Esophagus muscularis mucosa (tissue), 4 donors: ENCODE data around the gene SIRT2.

Experiments
- CTCF ChIP-seq, 3 experiments: fragments of 200-600 bp in 2 of 3; fragments of 450-650 bp in 1 of 3; sonication (generic) in 2 of 3; IDR thresholded peaks; one replicate each; pipeline ENCODE4 v1.5.1; 2017 to 2019; ENCODE audit warnings: antibody characterized with exemption in 3 of 3, mild to moderate bottlenecking in 2 of 3, moderate library complexity in 1 of 3
- EP300 ChIP-seq: sonication (generic); formaldehyde crosslinking; IDR thresholded peaks from one replicate; pipeline ENCODE4 v1.6.1; 2017; ENCODE audit warnings: antibody characterized with exemption
- POLR2A ChIP-seq: fragments of 450-650 bp; IDR thresholded peaks from one replicate; pipeline ENCODE4 v1.6.1; 2017; ENCODE audit warnings: antibody characterized with exemption, moderate library complexity, mild to moderate bottlenecking, low read depth
- POLR2AphosphoS5 ChIP-seq, 2 donors: sonication (generic); formaldehyde crosslinking; IDR thresholded peaks; one replicate each; pipeline ENCODE4 v1.6.1; 2017; ENCODE audit warnings: antibody characterized with exemption in 2 of 2

DNA sequence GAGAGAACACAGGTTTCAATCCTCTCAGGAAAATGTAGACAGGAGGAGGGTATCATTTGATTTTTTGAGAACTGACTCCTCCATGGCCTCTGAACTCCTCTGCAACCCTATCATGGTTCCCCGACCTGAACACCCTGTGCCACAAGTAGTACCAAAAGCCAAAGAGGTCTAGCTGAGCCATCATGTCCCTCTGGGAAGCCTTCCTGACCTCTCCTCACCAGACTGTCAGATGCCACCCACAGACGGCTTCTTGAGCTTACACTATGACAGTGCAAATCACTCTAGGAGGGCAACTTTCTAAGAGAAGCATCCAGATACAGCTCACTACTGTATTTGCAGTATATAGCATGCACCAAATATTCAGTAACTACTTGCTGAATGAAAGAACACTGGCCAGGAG is 53.3 kb downstream of the SIRT2 start:
- TF ChIP-seq CTCF (IDR thresholded peaks at IDR 0.05) (no peak), POLR2A (no peak), POLR2AphosphoS5 (IDR thresholded peaks at IDR 0.05) (no peak), EP300 (no peak)
